Measurements from ENCODE around the gene ELFN2. TPM values are rescaled to one million over a fixed set of nuclear protein-coding genes. Genes with fewer than 3 reads are reported as not detected.

The ELFN2 gene
- total and polyA plus RNA-seq, 8 donors: 0.19 to 2.1 (median 1.1) TPM

GRCh38 chr22:37377138-37377537, 50.1 kb downstream of the ELFN2 start:
- intact Hi-C loops (cut with DNase I): no loop called here

GRCh38 chr22:37376643-37377042, 50.6 kb downstream of the ELFN2 start:
- ATAC-seq: no peak
- WGBS, 2 donors: 29 to 48% methylated on average over 3 of the region's 3 CpGs
- no peaks in the 10 kb centered on the region for H3K4me1 ChIP-seq

More at GRCh38 chr22:37377138-37377537, 50.1 kb downstream of the ELFN2 start:
- TF ChIP-seq CTCF (IDR thresholded peaks at IDR 0.05): no peak
- no peak overlapping the region for H3K27ac ChIP-seq
- no peaks in the 10 kb centered on the region for H3K9me3 ChIP-seq
- no peaks in the 10 kb centered on the region for H3K27me3 ChIP-seq
- FAIRE-seq (no peak), DNase-seq (no peak), ATAC-seq (no peak)
- H3K4me3 ChIP-seq: no peak overlapping the region
- H3K4me1 ChIP-seq: no peaks in the 10 kb centered on the region
- WGBS, 2 donors: 50 to 57% methylated on average over 3 of the region's 3 CpGs
- H3K36me3 ChIP-seq: no peaks in the 10 kb centered on the region

GRCh38 chr22:37375801-37376200, 51.5 kb downstream of the ELFN2 start:
- no peak for DNase-seq
- no peak for TF ChIP-seq CTCF (IDR thresholded peaks at IDR 0.05)

More at GRCh38 chr22:37376643-37377042, 50.6 kb downstream of the ELFN2 start:
- FAIRE-seq: no peak
- no peak overlapping the region for H3K4me3 ChIP-seq
- intact Hi-C loops (cut with DNase I): no loop called here
- no peak for DNase-seq
- H3K36me3 ChIP-seq: no peaks in the 10 kb centered on the region
- H3K27ac ChIP-seq: no peak overlapping the region
- no peak for TF ChIP-seq CTCF (IDR thresholded peaks at IDR 0.05)
- no peaks in the 10 kb centered on the region for H3K27me3 ChIP-seq
- H3K9me3 ChIP-seq: no peaks in the 10 kb centered on the region

GRCh38 chr22:37374571-37374970, 52.7 kb downstream of the ELFN2 start:
- no peaks in the 10 kb centered on the region for H3K9me3 ChIP-seq

More at GRCh38 chr22:37375801-37376200, 51.5 kb downstream of the ELFN2 start:
- FAIRE-seq: no peak
- Histone ChIP-seq H3K9me3 (no peaks in the 10 kb centered on the region), H3K4me1 (no peaks in the 10 kb centered on the region), H3K27me3 (no peaks in the 10 kb centered on the region), H3K4me3 (no peak overlapping the region), H3K27ac (no peak overlapping the region), H3K36me3 (no peaks in the 10 kb centered on the region)
- no peak for ATAC-seq
- intact Hi-C loops (cut with DNase I): no loop called here
- 64 to 66% methylated on average over 8 of the region's 8 CpGs for WGBS, 2 donors

More at GRCh38 chr22:37374571-37374970, 52.7 kb downstream of the ELFN2 start:
- no peaks in the 10 kb centered on the region for H3K4me1 ChIP-seq
- no peak overlapping the region for H3K27ac ChIP-seq
- WGBS, 2 donors: 80 to 89% methylated on average over 34 to 35 of the region's 35 CpGs
- DNase-seq: no peak
- no peak for FAIRE-seq
- no peak for ATAC-seq
- no peak for TF ChIP-seq CTCF (IDR thresholded peaks at IDR 0.05)
- no peaks in the 10 kb centered on the region for H3K36me3 ChIP-seq
- no peak overlapping the region for H3K4me3 ChIP-seq
- intact Hi-C loops (cut with DNase I): no loop called here
- no peaks in the 10 kb centered on the region for H3K27me3 ChIP-seq

Measured in pancreas (tissue), 10 donors.